Measurements from ENCODE around the gene BCL6.
"Not testable (repeated sequence)": the region's sequence is repeated elsewhere in the genome, so short reads cannot be mapped to it uniquely, and the experiment has no call there.

Gene BCL6

DNA sequence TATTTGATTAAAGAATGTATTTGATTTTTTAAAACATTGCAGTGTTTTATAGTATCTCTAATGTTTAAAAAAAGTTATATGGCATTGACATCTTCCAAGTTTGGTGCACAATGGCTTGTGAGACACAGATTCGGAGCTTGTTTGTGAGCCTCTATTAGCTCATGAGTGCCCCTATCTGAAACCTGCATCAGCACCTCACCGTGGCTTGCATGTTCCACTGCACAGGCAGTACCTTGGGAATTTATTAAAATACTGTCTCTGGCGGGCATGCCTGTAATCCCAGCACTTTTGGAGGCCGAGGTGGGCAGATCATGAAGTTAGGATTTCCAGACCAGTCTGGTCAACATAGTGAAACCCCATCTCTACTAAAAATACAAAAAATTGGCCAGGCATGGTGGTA lies 36.1 kb downstream of the BCL6 start:
- DNase-seq = no peak

DNA sequence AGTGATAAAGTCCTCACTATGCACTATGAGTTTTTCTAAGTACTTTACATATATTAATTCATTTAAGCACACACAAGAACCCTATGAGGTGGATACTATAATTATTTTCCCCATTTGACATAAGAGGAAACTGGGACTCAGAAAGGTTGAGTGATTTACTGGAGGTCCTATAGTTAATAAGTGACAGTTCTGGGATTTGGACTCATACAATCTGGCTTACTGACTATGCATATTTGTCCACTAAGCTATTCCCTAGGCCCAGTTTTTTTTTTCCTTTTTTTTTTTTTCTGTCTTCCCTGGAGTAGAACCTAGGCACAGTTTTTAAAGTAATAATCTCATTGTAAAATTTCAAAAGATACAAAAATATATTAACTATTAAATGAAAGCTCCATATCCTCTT lies 36.6 kb downstream of the BCL6 start:
- no peak for DNase-seq

GRCh38 chr3:187706971-187707370 lies 38.3 kb downstream of the BCL6 start:
- no peak for DNase-seq

DNA sequence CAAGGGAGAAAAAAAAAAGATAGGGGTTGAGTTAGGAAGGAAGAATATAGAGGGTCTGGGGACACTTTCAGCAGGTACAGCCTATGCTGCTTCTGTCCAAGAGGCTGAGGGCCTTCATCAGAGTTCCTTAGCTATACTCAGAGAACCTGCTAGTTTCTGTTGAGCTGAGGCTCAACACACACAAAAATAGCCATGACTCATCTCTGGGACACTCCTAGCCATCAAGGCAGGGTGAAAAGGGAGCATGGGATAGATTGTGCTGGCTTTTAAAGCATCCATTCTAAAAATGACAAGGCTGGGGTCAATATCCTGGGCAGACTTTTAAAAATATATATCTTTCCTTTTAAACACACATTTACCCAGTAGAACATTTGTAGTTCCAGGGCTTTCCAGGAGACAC lies 40.1 kb downstream of the BCL6 start:
- no peak for DNase-seq

DNA sequence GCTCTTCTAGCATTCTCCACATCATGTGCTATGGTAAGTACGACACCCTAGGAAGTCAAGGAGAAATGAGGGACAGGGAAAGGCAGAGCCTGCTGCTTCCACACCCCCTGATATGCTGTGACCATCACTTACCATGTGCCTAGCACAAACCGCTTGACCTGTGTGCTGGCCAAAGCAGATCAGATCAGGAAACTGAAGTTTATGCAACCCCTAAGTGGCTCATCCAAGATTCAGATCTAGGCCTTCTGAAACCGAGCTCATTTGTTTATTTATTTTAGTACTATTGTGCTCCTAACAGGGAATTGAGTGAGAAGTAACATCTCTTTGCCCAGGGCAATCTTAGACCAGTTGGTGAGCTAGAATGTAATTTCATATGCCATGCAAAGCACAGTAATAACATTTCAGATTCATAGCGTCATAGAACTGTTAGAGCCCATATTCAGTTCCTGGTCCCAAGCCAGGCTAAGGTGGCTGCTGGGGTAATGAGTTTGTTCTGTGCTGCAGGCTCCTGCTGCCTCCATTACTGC lies 42.7 kb downstream of the BCL6 start, which contains the start of gene RTP2:
RTP2 (minus strand) TSS at position 51 of the 527 bp plus-strand sequence. CDS start 429 bp downstream, outside the sequence.
- DNase-seq = no peak

GRCh38 chr3:187700249-187700648 lies 45.0 kb downstream of the BCL6 start:
- DNase-seq = no peak

GRCh38 chr3:187698499-187699399 lies 46.5 kb downstream of the BCL6 start:
- DNase-seq = no peak

DNA sequence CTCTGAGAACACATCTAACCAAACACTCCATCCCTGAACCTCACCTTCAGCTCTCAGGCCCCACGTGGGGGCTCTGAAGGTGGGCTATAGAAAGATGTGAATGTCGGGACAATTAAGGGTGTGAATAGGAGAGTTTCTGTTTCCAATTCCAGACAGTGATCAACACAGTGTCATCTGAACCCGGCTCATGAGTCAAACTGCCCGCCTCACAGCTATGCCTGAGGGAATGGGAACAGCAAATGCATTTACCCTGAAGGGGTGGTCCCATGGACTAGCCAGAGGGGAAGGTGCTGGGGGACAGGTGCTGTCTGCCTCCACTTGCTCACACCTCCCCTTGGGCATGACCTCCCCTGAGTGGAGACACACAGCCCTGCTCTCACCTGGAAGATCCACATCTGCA lies 49.2 kb downstream of the BCL6 start:
- no peak for DNase-seq

DNA sequence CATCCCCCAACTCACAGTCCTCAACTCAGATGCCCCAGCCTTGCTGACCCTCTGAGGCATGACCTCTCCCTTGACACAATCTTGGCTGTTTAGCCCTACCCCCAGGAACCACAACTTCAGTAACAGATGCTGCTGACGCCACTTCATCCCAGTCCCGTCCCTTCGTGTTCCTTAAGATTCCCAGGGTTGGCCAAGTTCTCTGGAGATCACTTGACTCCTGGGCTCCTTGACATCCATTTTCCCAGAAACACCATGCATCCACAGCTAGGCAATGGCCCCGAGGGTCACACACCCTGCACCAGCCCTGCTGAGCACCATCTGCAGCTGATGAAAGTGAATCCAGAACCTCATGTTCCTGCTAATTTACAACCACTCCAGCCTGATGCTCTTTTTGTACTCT lies 49.8 kb downstream of the BCL6 start:
- DNase-seq = no peak

GRCh38 chr3:187694801-187695200 lies 50.5 kb downstream of the BCL6 start:
- no peak for DNase-seq

- DNase-seq = no peak
These were observed 51.8 kb downstream of the BCL6 start for GRCh38 chr3:187693431-187693830.

DNA sequence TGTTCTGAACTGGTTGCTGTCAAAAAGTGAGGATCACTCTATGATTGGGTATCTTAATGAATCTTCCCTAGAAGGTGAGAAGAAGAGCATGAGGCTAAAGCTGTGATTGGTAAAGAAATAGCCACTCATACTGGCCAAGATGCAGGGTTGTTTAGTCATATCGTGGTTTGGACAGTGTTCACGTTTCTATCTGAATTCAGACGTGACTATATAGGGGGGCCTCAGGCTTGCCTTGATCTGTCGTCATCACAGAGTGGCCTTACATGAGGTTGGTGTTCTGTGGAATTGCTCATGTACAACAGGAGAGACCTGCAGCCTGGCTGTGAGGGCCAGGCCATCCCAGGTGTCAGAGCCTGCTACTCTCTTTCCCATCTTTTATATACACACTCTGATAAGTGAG lies 55.3 kb downstream of the BCL6 start:
- DNase-seq = no peak

DNA sequence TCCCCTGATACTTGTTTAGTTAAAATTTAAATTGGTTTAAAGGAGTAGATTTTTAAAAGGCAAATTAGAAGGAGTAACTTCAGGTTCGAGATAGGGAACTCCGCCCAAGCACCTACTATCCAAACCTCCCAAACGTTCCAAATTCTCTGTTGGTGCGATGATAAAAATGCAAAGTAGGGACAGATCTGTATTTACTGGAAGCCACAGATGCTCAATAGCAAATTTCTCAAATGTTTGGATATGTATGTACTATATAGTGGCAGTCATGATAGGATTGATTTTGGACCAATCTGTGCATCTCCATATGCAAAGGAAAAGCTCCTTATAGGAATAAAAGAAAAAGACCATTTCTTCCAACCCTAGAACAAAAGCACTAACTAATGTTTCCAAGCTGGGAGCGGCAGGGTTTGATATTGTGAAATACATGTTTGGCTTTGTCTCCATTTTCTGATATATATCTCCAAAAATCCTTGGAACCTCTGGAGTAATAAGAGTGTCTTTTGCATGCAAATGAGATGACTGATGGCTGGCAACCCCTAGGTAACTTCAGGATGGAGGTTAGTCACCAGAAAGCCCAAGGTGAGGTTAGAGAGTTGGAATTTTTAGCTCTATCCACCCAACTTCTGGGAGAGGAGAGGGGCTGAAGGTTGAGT lies 58.5 kb downstream of the BCL6 start:
- no peak for DNase-seq

- no peak for DNase-seq
These were observed 59.3 kb downstream of the BCL6 start for GRCh38 chr3:187685948-187686347.

GRCh38 chr3:187684880-187685279 lies 60.4 kb downstream of the BCL6 start:
- peak; percentile 30 for DNase-seq

- DNase-seq = no peak
These were observed 60.8 kb downstream of the BCL6 start for GRCh38 chr3:187684444-187684843.

- DNase-seq = not testable (repeated sequence)
These were observed 63.5 kb downstream of the BCL6 start for GRCh38 chr3:187681756-187682155.

GRCh38 chr3:187679638-187680396 lies 65.5 kb downstream of the BCL6 start:
- DNase-seq = peak; percentile 80

DNA sequence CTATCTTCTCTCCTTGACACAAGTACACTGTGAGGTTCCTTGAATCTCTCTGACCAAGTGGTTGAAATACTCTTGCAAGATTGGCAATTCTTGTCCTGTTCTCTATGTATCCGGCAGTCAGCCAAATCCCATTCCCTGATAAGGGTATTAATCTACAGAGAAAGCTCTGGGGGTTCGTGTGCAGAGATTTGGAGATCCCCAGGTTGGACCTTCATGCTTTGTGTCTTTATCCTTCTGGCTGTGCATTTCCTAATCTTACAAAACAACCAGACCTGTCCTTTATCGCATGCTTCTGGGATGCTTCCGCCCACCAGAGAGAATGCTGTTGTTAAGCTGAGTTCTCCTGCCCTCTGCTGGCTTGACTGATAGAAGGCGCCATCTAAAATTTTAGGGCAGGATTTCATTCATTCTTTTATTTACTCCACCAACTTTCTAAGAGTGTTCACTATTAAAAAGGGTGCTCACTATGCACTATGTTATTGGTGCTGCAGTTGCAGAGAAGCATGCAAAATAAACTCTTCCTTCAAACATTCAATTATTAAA lies 66.5 kb downstream of the BCL6 start:
- DNase-seq = peak; percentile 54

- DNase-seq = no peak
These were observed 67.7 kb downstream of the BCL6 start for GRCh38 chr3:187677604-187678003.

DNA sequence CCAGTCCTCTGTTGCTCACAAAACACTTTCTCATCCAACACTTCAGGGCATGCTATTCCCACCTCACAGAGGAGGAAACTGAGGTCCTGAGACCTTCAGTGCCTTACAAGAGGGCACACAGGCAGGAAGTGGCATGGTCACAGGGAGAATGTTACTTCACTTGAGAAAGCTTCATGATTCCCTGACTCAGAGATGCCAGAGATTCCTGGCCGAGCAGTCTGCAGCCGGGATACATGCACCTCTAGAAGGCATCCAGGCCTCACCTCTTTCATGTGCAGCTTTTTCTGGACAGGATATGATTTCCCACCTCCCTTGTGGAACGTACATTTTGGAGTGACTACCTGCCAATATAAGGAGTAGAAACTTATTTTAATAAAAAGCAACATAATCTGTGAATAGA lies 72.3 kb downstream of the BCL6 start:
- no peak for DNase-seq
